Measurements from ENCODE around the gene LPP. TPM values are rescaled to one million over a fixed set of nuclear protein-coding genes. Genes with fewer than 3 reads are reported as not detected.
A peak's percentile ranks its signal among the peaks of the same experiment; 100 is the strongest.

Gene LPP
- total and polyA plus RNA-seq, 9 donors, result 15.9 to 280 (median 134) TPM

DNA sequence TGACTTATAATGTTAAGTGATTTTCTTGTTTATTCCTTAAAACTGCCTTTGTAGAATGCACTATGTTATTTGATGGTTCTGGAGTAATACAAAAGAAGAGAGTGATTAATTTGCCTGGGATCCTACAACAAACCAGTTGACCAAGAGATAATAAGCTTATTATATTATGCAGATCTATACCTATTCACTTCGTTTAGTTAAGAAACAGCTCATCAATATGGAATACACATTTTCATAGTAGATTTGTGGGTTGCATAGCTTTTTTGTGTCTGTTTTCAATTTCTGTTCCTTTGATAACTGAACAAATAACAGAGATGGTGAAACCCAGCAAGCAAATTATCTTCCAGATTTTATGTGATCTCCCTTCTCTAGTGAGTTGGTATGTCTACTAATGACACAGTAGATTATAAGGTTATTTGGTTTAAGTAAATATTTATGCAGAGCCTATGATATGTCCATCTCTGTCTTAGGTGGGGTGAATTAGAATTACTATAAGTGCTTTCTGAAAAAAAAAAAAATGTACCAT lies 574.5 kb downstream of the LPP start:
- DNase-seq, result no peak
- Histone ChIP-seq H3K4me3 (no peak overlapping the region), H3K27ac (no peak overlapping the region), H3K4me1 (ENCODE audit: insufficient read depth) (no peaks in the 10 kb centered on the region), H3K27me3 (no peaks in the 10 kb centered on the region), H3K9me3 (no peaks in the 10 kb centered on the region), H3K36me3 (no peaks in the 10 kb centered on the region)
- intact Hi-C loops (cut with DNase I), result no loop called here
- TF ChIP-seq EP300 (IDR thresholded peaks at IDR 0.05), result no peak
- TF ChIP-seq, protein P1, sequence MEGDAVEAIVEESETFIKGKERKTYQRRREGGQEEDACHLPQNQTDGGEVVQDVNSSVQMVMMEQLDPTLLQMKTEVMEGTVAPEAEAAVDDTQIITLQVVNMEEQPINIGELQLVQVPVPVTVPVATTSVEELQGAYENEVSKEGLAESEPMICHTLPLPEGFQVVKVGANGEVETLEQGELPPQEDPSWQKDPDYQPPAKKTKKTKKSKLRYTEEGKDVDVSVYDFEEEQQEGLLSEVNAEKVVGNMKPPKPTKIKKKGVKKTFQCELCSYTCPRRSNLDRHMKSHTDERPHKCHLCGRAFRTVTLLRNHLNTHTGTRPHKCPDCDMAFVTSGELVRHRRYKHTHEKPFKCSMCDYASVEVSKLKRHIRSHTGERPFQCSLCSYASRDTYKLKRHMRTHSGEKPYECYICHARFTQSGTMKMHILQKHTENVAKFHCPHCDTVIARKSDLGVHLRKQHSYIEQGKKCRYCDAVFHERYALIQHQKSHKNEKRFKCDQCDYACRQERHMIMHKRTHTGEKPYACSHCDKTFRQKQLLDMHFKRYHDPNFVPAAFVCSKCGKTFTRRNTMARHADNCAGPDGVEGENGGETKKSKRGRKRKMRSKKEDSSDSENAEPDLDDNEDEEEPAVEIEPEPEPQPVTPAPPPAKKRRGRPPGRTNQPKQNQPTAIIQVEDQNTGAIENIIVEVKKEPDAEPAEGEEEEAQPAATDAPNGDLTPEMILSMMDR (IDR thresholded peaks at IDR 0.05), result no peak
- no peak for TF ChIP-seq POLR2A (IDR thresholded peaks at IDR 0.05)
- WGBS, 3 donors, result 0 to 59% (median 53%) methylated on average over 1 of the region's 1 CpG

DNA sequence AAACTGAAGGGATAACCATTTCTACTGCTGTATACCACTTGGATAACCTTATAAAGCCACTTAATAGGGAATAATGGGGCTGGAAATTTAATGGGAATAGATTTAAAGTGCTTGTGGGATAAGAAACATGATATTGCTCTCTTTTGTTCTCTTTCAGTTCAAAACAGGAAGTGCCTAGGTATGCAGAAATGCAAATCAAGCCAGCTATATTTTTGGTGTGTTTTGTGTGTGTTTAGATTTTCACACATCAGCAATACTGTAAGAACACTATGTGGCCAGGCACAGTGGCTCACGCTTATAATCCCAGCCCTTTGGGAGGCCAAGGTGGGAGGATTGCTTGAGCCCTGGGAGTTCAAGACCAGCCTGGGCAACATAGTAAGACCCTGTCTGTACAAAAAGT lies 575.5 kb downstream of the LPP start:
- 88 to 97% (median 94%) methylated on average over 1 of the region's 1 CpG for WGBS, 3 donors
- no peak overlapping the region for H3K4me3 ChIP-seq
- H3K27ac ChIP-seq, result no peak overlapping the region
- no peak for DNase-seq
- no peaks in the 10 kb centered on the region for H3K27me3 ChIP-seq
- H3K9me3 ChIP-seq, result no peaks in the 10 kb centered on the region
- intact Hi-C loops (cut with DNase I), result no loop called here
- no peaks in the 10 kb centered on the region for H3K36me3 ChIP-seq
- H3K4me1 ChIP-seq (ENCODE audit: insufficient read depth), result no peaks in the 10 kb centered on the region
- TF ChIP-seq EP300 (IDR thresholded peaks at IDR 0.05), result no peak
- TF ChIP-seq POLR2A (IDR thresholded peaks at IDR 0.05), result no peak
- TF ChIP-seq, protein P1 (IDR thresholded peaks at IDR 0.05), result no peak

DNA sequence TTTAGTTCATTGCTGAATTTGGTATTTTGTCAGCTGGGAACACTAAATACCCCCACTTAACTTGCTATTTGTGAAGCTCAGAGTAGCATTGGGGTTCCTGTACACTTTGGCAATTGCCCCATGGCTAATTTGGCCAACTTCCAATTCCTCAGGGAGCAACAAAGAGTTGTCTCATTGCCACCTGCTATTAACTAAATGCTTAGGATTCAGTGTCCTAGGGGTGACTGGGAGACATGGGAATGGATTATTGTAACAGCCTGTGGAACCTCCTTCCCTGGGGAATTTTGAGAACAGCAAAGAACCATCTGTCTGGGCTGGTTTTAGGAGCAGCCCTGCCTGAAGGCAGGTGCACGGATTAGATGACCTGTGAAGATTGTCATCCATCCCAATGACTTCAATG lies 580.4 kb downstream of the LPP start:
- DNase-seq, result peak in 1 of 5 donors; percentile 23
- Histone ChIP-seq H3K27me3 (no peaks in the 10 kb centered on the region), H3K36me3 (no peaks in the 10 kb centered on the region), H3K27ac (no peak overlapping the region), H3K4me1 (ENCODE audit: insufficient read depth) (no peaks in the 10 kb centered on the region), H3K9me3 (no peaks in the 10 kb centered on the region), H3K4me3 (no peak overlapping the region)
- intact Hi-C loops (cut with DNase I), result no loop called here
- TF ChIP-seq EP300 (IDR thresholded peaks at IDR 0.05) (no peak), POLR2A (IDR thresholded peaks at IDR 0.05) (no peak)
- TF ChIP-seq, protein P1 (IDR thresholded peaks at IDR 0.05), result no peak
- WGBS, 3 donors, result 96 to 100% (median 100%) methylated on average over 1 of the region's 1 CpG

DNA sequence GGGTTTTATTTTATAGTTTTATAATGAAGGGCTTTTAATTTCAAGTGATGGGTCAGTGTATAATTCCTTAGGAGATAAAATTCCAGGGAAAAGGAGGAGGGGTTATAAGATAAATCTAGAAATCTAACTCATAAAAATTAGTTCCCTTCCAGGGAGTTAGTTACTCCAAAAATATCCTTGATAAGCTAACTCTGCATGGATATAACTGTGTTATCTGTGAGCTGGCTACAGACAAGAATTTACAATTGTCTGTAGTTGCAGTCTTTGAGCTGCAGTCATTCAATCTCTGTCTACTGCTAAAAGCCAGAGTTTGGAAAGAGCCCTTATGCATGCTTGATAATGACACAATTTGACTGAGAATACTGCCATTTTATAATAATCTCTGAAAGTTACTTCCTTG lies 585.6 kb downstream of the LPP start:
- no peak overlapping the region for H3K27ac ChIP-seq
- H3K27me3 ChIP-seq, result no peaks in the 10 kb centered on the region
- no peak overlapping the region for H3K4me3 ChIP-seq
- no peak for DNase-seq
- no peaks in the 10 kb centered on the region for H3K36me3 ChIP-seq
- H3K9me3 ChIP-seq, result no peaks in the 10 kb centered on the region
- H3K4me1 ChIP-seq (ENCODE audit: insufficient read depth), result no peaks in the 10 kb centered on the region
- TF ChIP-seq, protein P1 (IDR thresholded peaks at IDR 0.05), result no peak
- TF ChIP-seq POLR2A (IDR thresholded peaks at IDR 0.05), result no peak
- no peak for TF ChIP-seq EP300 (IDR thresholded peaks at IDR 0.05)
- intact Hi-C loops (cut with DNase I), result no loop called here

Measured in ovary (tissue), 9 donors.